ENCODE data around the gene E2F8.

The E2F8 gene

GRCh38 chr11:19181531-19182261 is 59.0 kb downstream of the E2F8 start:
- no peak for DNase-seq

GRCh38 chr11:19176629-19177186 is 64.0 kb downstream of the E2F8 start:
- DNase-seq, result no peak
